SW 1271 (cell line): ENCODE results near the gene SLC46A2.

Source experiments
- DNase-seq, 2 experiments: peaks; one replicate each; lab custom pipeline; 2025; lab: John Stamatoyannopoulos, UW

Gene SLC46A2

GRCh38 chr9:112885324-112885723 lies 5.4 kb downstream of the SLC46A2 start:
- DNase-seq, result no peak

- no peak for DNase-seq
Observed at GRCh38 chr9:112884721-112885120, 6.0 kb downstream of the SLC46A2 start.

GRCh38 chr9:112884101-112884500 lies 6.6 kb downstream of the SLC46A2 start:
- no peak for DNase-seq

GRCh38 chr9:112881331-112881730 lies 9.3 kb downstream of the SLC46A2 start:
- no peak for DNase-seq

GRCh38 chr9:112880650-112881049 lies 10.0 kb downstream of the SLC46A2 start:
- DNase-seq, result no peak

- DNase-seq, result no peak
Observed at GRCh38 chr9:112878752-112879151, 11.9 kb downstream of the SLC46A2 start.

- no peak for DNase-seq
Observed at GRCh38 chr9:112873773-112874405, 16.8 kb downstream of the SLC46A2 start.

- DNase-seq, result no peak
Observed at GRCh38 chr9:112872019-112872418, 18.7 kb downstream of the SLC46A2 start.

- no peak for DNase-seq
Observed at GRCh38 chr9:112870556-112870955, 20.1 kb downstream of the SLC46A2 start.

- no peak for DNase-seq
Observed at GRCh38 chr9:112869917-112870316, 20.8 kb downstream of the SLC46A2 start.

- no peak for DNase-seq
Observed at GRCh38 chr9:112869041-112869529, 21.6 kb downstream of the SLC46A2 start.

- no peak for DNase-seq
Observed at GRCh38 chr9:112868461-112868860, 22.2 kb downstream of the SLC46A2 start.

GRCh38 chr9:112867275-112867991 lies 23.2 kb downstream of the SLC46A2 start:
- peak; percentile 30 to 46 for DNase-seq

GRCh38 chr9:112866662-112867274 lies 23.9 kb downstream of the SLC46A2 start:
- no peak for DNase-seq

GRCh38 chr9:112864982-112865381 lies 25.7 kb downstream of the SLC46A2 start:
- no peak for DNase-seq

- DNase-seq, result no peak
Observed at GRCh38 chr9:112864403-112864802, 26.3 kb downstream of the SLC46A2 start.

- no peak for DNase-seq
Observed at GRCh38 chr9:112863746-112864145, 26.9 kb downstream of the SLC46A2 start.

GRCh38 chr9:112863214-112863613 lies 27.5 kb downstream of the SLC46A2 start:
- no peak for DNase-seq

GRCh38 chr9:112861638-112862555 lies 28.8 kb downstream of the SLC46A2 start:
- DNase-seq, result no peak

- DNase-seq, result no peak
Observed at GRCh38 chr9:112861155-112861554, 29.5 kb downstream of the SLC46A2 start.

GRCh38 chr9:112860451-112860850 lies 30.2 kb downstream of the SLC46A2 start:
- DNase-seq, result no peak

- no peak for DNase-seq
Observed at GRCh38 chr9:112858625-112859147, 32.0 kb downstream of the SLC46A2 start.
